HepG2 (cell line): Measurements from ENCODE around the gene TCF12.

Experiments used
- EZH2 ChIP-seq: conservative IDR thresholded peaks from 2 replicates; pipeline ENCODE4 v1.6.1; 2012; ENCODE audit warnings: mild to moderate bottlenecking, low read depth, low read length, moderate library complexity
- JUN ChIP-seq: sonication (generic); formaldehyde crosslinking; IDR thresholded peaks from 2 replicates; pipeline ENCODE4 v1.4.0; 2020; ENCODE audit warnings: mild to moderate bottlenecking, missing genetic modification reagents
- KDM4B ChIP-seq: sonication (generic); formaldehyde crosslinking; IDR thresholded peaks from 2 replicates; pipeline ENCODE4 v1.4.0; 2020; ENCODE audit warnings: missing genetic modification reagents
- POLR2A ChIP-seq, 2 experiments: IDR thresholded peaks; 2 replicates each; pipeline ENCODE4 v1.6.1; 2011; ENCODE audit warnings: low read depth in 2 of 2, low read length in 2 of 2, mild to moderate bottlenecking in 1 of 2, moderate library complexity in 1 of 2; ENCODE audit not compliant: insufficient read depth in 1 of 2
- POLR2G ChIP-seq: fragments of 200-400 bp; formaldehyde crosslinking; IDR thresholded peaks from 2 replicates; pipeline ENCODE4 v1.6.1; 2018; ENCODE audit warnings: mild to moderate bottlenecking, low read depth, low read length, moderate library complexity
- ZFP37 ChIP-seq: sonication (generic); formaldehyde crosslinking; IDR thresholded peaks from 2 replicates; pipeline ENCODE4 v1.4.0; 2020; ENCODE audit warnings: missing genetic modification reagents, borderline replicate concordance
- ZNF274 ChIP-seq: sonication (generic); formaldehyde crosslinking; IDR thresholded peaks from 2 replicates; pipeline ENCODE4 v1.5.1; 2020; ENCODE audit warnings: mild to moderate bottlenecking, missing genetic modification reagents
- TF ChIP-seq, protein P1 (sequence below): IDR thresholded peaks from 2 replicates; pipeline ENCODE4 v1.6.1; 2018; ENCODE audit warnings: missing genetic modification reagents, mild to moderate bottlenecking, missing compliant biosample characterization
- TF ChIP-seq, protein P2 (sequence below): sonication (generic); formaldehyde crosslinking; IDR thresholded peaks from 2 replicates; pipeline ENCODE4 v1.4.0; 2020; ENCODE audit warnings: missing genetic modification reagents, mild to moderate bottlenecking, borderline replicate concordance
- TF ChIP-seq, protein P3 (sequence below): sonication (generic); formaldehyde crosslinking; IDR thresholded peaks from 2 replicates; pipeline ENCODE4 v1.5.0; 2020; ENCODE audit warnings: mild to moderate bottlenecking, missing genetic modification reagents, moderate library complexity

DNA sequence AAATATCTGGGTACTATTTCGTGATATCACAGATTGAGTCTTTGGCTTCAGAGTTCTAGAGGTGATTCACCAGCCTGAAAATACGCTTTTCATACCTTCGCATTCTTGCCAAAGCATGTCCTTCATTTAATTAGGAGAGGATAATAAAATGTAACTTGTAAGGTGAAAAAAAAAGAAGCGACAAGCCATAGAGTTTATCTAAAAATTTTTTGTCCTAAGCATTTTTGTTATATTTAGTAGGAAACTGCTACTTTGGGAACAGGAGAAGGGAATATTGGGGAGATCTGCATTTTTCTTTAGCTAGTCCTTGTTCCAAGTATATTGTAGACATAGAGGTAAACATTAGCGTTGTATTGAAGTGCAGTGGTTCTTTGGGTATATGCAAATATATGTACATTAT is 120.1 kb downstream of the TCF12 start:
- TF ChIP-seq ZNF274 (CRISPR knock-in tag), result no peak
- TF ChIP-seq JUN (CRISPR knock-in tag), result no peak
- TF ChIP-seq, protein P1, sequence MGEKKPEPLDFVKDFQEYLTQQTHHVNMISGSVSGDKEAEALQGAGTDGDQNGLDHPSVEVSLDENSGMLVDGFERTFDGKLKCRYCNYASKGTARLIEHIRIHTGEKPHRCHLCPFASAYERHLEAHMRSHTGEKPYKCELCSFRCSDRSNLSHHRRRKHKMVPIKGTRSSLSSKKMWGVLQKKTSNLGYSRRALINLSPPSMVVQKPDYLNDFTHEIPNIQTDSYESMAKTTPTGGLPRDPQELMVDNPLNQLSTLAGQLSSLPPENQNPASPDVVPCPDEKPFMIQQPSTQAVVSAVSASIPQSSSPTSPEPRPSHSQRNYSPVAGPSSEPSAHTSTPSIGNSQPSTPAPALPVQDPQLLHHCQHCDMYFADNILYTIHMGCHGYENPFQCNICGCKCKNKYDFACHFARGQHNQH (CRISPR knock-in tag), result no peak
- TF ChIP-seq, protein P2, sequence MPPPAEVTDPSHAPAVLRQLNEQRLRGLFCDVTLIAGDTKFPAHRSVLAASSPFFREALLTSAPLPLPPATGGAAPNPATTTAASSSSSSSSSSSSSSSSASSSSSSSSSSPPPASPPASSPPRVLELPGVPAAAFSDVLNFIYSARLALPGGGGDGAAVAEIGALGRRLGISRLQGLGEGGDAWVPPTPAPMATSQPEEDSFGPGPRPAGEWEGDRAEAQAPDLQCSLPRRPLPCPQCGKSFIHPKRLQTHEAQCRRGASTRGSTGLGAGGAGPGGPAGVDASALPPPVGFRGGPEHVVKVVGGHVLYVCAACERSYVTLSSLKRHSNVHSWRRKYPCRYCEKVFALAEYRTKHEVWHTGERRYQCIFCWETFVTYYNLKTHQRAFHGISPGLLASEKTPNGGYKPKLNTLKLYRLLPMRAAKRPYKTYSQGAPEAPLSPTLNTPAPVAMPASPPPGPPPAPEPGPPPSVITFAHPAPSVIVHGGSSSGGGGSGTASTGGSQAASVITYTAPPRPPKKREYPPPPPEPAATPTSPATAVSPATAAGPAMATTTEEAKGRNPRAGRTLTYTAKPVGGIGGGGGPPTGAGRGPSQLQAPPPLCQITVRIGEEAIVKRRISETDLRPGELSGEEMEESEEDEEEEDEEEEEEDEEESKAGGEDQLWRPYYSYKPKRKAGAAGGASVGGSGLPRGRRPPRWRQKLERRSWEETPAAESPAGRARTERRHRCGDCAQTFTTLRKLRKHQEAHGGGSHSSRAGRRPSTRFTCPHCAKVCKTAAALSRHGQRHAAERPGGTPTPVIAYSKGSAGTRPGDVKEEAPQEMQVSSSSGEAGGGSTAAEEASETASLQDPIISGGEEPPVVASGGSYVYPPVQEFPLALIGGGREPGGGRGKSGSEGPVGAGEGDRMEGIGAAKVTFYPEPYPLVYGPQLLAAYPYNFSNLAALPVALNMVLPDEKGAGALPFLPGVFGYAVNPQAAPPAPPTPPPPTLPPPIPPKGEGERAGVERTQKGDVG, result no peak
- TF ChIP-seq POLR2A (IDR thresholded peaks at IDR 0.05; ENCODE audit: insufficient read depth in 1 of 2, low read depth in 2 of 2, low read length in 2 of 2), result no peak
- TF ChIP-seq, protein P3, sequence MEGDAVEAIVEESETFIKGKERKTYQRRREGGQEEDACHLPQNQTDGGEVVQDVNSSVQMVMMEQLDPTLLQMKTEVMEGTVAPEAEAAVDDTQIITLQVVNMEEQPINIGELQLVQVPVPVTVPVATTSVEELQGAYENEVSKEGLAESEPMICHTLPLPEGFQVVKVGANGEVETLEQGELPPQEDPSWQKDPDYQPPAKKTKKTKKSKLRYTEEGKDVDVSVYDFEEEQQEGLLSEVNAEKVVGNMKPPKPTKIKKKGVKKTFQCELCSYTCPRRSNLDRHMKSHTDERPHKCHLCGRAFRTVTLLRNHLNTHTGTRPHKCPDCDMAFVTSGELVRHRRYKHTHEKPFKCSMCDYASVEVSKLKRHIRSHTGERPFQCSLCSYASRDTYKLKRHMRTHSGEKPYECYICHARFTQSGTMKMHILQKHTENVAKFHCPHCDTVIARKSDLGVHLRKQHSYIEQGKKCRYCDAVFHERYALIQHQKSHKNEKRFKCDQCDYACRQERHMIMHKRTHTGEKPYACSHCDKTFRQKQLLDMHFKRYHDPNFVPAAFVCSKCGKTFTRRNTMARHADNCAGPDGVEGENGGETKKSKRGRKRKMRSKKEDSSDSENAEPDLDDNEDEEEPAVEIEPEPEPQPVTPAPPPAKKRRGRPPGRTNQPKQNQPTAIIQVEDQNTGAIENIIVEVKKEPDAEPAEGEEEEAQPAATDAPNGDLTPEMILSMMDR (CRISPR knock-in tag), result no peak
- TF ChIP-seq KDM4B (CRISPR knock-in tag), result no peak
- TF ChIP-seq POLR2G, result no peak
- no peak for TF ChIP-seq EZH2
- no peak for TF ChIP-seq ZFP37
